Measurements from ENCODE around the gene KRTAP13-1.

- TF ChIP-seq, protein P1, sequence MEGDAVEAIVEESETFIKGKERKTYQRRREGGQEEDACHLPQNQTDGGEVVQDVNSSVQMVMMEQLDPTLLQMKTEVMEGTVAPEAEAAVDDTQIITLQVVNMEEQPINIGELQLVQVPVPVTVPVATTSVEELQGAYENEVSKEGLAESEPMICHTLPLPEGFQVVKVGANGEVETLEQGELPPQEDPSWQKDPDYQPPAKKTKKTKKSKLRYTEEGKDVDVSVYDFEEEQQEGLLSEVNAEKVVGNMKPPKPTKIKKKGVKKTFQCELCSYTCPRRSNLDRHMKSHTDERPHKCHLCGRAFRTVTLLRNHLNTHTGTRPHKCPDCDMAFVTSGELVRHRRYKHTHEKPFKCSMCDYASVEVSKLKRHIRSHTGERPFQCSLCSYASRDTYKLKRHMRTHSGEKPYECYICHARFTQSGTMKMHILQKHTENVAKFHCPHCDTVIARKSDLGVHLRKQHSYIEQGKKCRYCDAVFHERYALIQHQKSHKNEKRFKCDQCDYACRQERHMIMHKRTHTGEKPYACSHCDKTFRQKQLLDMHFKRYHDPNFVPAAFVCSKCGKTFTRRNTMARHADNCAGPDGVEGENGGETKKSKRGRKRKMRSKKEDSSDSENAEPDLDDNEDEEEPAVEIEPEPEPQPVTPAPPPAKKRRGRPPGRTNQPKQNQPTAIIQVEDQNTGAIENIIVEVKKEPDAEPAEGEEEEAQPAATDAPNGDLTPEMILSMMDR (IDR thresholded peaks at IDR 0.05) = no peak
- no peak for TF ChIP-seq POLR2A (IDR thresholded peaks at IDR 0.05)
Measured at GRCh38 chr21:30425826-30426225, 30.0 kb downstream of the KRTAP13-1 start, which contains the start of gene KRTAP13-3.
